SK-N-SH (cell line): ENCODE results near the gene SLC23A1. TPM values are rescaled to one million over a fixed set of nuclear protein-coding genes. Genes with fewer than 3 reads are reported as not detected.

Experiments
- CTCF ChIA-PET: fragments of 300-600, 350-600 bp; formaldehyde crosslinking; extraction: SDS; loops from one replicate; lab custom pipeline; 2021; lab: Yijun Ruan, JAX
- POLR2A ChIA-PET: fragments of 350-600 bp; sonication (Branson Sonifier 250); formaldehyde crosslinking; extraction: SDS; loops from one replicate; lab custom pipeline; 2020; ENCODE audit warnings: antibody characterized with exemption, inconsistent platforms; lab: Yijun Ruan, JAX
- DNase-seq: peaks from one replicate; pipeline ENCODE4 v3.0.0; 2012
- H2AFZ ChIP-seq: fragments of 200-600 bp; sonication (generic); 2 replicates; pipeline ENCODE4 v1.8.1; 2016; ENCODE audit warnings: antibody characterized with exemption, mild to moderate bottlenecking, low read depth
- H3F3A ChIP-seq: fragments of 200-600 bp; sonication (generic); replicated peaks from 2 replicates; pipeline ENCODE3; 2016; ENCODE audit warnings: antibody characterized with exemption, mild to moderate bottlenecking; ENCODE audit not compliant: insufficient read depth
- H3K27ac ChIP-seq, 2 experiments: fragments of 200-500 bp in 1 of 2; fragments of 200-600 bp in 1 of 2; sonication (Bioruptor generic) in 1 of 2; sonication (generic), shearing (Covaris generic) in 1 of 2; 2 replicates each; pipeline versions ENCODE4 v1.5.1 to v1.6.1; 2014 to 2016; ENCODE audit warnings: low read depth in 2 of 2, inconsistent platforms in 1 of 2, low read length in 1 of 2, mild to moderate bottlenecking in 1 of 2, mixed read lengths in 1 of 2
- H3K27me3 ChIP-seq: fragments of 200-600 bp; sonication (generic), shearing (Covaris generic); 2 replicates; pipeline ENCODE4 v1.6.1; 2016; ENCODE audit warnings: mixed run types; ENCODE audit not compliant: insufficient read depth
- H3K36me3 ChIP-seq, 2 experiments: fragments of 200-500 bp in 1 of 2; fragments of 200-600 bp in 1 of 2; sonication (Bioruptor generic) in 1 of 2; sonication (generic) in 1 of 2; replicated peaks in 1 of 2; 2 replicates each; pipeline versions ENCODE3 to v1.5.1; 2014 to 2016; ENCODE audit warnings: low read length in 1 of 2, mild to moderate bottlenecking in 1 of 2; ENCODE audit not compliant: insufficient read depth in 2 of 2, control insufficient read depth in 1 of 2
- H3K4me1 ChIP-seq, 2 experiments: fragments of 200-500 bp in 1 of 2; fragments of 200-600 bp in 1 of 2; sonication (Bioruptor generic) in 1 of 2; sonication (generic), shearing (Covaris generic) in 1 of 2; 2 replicates each; pipeline versions ENCODE4 v1.5.1 to v1.6.1; 2014 to 2016; ENCODE audit warnings: low read depth in 1 of 2, low read length in 1 of 2, mixed run types in 1 of 2; ENCODE audit not compliant: insufficient read depth in 2 of 2, control insufficient read depth in 1 of 2
- H3K4me2 ChIP-seq: fragments of 200-600 bp; sonication (generic), shearing (Covaris generic); 2 replicates; pipeline ENCODE4 v1.6.1; 2017; ENCODE audit warnings: mixed run types
- H3K4me3 ChIP-seq, 2 experiments: fragments of 200-500 bp in 1 of 2; fragments of 200-600 bp in 1 of 2; sonication (Bioruptor generic) in 1 of 2; sonication (generic), shearing (Covaris generic) in 1 of 2; 2 replicates each; pipeline versions ENCODE4 v1.5.1 to v1.8.1; 2014 to 2016; ENCODE audit warnings: low read depth in 2 of 2, inconsistent platforms in 1 of 2, low read length in 1 of 2, mild to moderate bottlenecking in 1 of 2, mixed read lengths in 1 of 2, moderate library complexity in 1 of 2
- H3K79me2 ChIP-seq: fragments of 200-600 bp; sonication (generic); 2 replicates; pipeline ENCODE4 v1.8.1; 2017; ENCODE audit warnings: mild to moderate bottlenecking; ENCODE audit not compliant: insufficient read depth
- H3K9ac ChIP-seq: fragments of 200-600 bp; sonication (generic); 2 replicates; pipeline ENCODE4 v1.6.1; 2017; ENCODE audit warnings: mixed run types
- H3K9me2 ChIP-seq: fragments of 200-600 bp; sonication (generic); 2 replicates; pipeline ENCODE4 v1.6.1; 2017; ENCODE audit warnings: mixed run types
- H3K9me3 ChIP-seq: fragments of 200-600 bp; sonication (generic); 2 replicates; pipeline ENCODE4 v1.6.1; 2017; ENCODE audit warnings: mixed run types, mild to moderate bottlenecking, moderate library complexity
- H4K20me1 ChIP-seq: fragments of 200-600 bp; sonication (generic); 2 replicates; pipeline ENCODE4 v1.6.1; 2017; ENCODE audit warnings: mild to moderate bottlenecking, mixed run types; ENCODE audit not compliant: insufficient read depth
- ELF1 ChIP-seq: IDR thresholded peaks from 2 replicates; pipeline ENCODE4 v1.4.0; 2012
- FOSL2 ChIP-seq: IDR thresholded peaks from 2 replicates; pipeline ENCODE4 v1.4.0; 2012; ENCODE audit warnings: low read depth, mild to moderate bottlenecking, moderate library complexity, borderline replicate concordance
- IRF3 ChIP-seq: fragments of 150-350 bp; IDR thresholded peaks from 2 replicates; pipeline ENCODE4 v1.6.1; 2016; ENCODE audit warnings: mild to moderate bottlenecking, low read depth, low read length
- MXI1 ChIP-seq: IDR thresholded peaks from 2 replicates; pipeline ENCODE4 v1.6.1; 2012; ENCODE audit warnings: mild to moderate bottlenecking, low read depth, low read length, improper control_type of control experiment
- POLR2AphosphoS5 ChIP-seq: IDR thresholded peaks from 2 replicates; pipeline ENCODE4 v1.6.1; 2012; ENCODE audit warnings: low read depth, low read length
- RFX5 ChIP-seq: IDR thresholded peaks from 2 replicates; pipeline ENCODE4 v1.6.1; 2012; ENCODE audit warnings: mild to moderate bottlenecking, improper control_type of control experiment, low read length
- TCF12 ChIP-seq: IDR thresholded peaks from 2 replicates; pipeline ENCODE4 v1.4.0; 2012
- TEAD4 ChIP-seq: IDR thresholded peaks from 2 replicates; pipeline ENCODE4 v1.4.0; 2012; ENCODE audit warnings: mild to moderate bottlenecking, borderline replicate concordance; ENCODE audit not compliant: insufficient read depth
- WGBS: methylation state at CpG from one replicate; pipeline ENCODE4 v1.1.6; 2017; ENCODE audit warnings: low lambda C conversion rate; 5-methylcytosine and 5-hydroxymethylcytosine counted together
- polyA plus RNA-seq, 3 experiments: library from polyadenylated mRNA; depleted of rRNA; stranded (reverse); fragments of >200 nt; gene quantifications; 2 replicates each; pipeline ENCODE4 v1.2.3, GENCODE V29; 2012
- TF ChIP-seq, protein P1 (sequence below): IDR thresholded peaks from 2 replicates; pipeline ENCODE4; 2012
- TF ChIP-seq, protein P2 (sequence below): fragments of 150-350 bp; IDR thresholded peaks from 2 replicates; pipeline ENCODE4 v1.6.1; 2017; ENCODE audit warnings: antibody characterized with exemption, low read length, low read depth, borderline replicate concordance

SLC23A1 gene
- polyA plus RNA-seq, 1 of the 3 experiments (the other 2 are of a cell fraction): not detected

DNA sequence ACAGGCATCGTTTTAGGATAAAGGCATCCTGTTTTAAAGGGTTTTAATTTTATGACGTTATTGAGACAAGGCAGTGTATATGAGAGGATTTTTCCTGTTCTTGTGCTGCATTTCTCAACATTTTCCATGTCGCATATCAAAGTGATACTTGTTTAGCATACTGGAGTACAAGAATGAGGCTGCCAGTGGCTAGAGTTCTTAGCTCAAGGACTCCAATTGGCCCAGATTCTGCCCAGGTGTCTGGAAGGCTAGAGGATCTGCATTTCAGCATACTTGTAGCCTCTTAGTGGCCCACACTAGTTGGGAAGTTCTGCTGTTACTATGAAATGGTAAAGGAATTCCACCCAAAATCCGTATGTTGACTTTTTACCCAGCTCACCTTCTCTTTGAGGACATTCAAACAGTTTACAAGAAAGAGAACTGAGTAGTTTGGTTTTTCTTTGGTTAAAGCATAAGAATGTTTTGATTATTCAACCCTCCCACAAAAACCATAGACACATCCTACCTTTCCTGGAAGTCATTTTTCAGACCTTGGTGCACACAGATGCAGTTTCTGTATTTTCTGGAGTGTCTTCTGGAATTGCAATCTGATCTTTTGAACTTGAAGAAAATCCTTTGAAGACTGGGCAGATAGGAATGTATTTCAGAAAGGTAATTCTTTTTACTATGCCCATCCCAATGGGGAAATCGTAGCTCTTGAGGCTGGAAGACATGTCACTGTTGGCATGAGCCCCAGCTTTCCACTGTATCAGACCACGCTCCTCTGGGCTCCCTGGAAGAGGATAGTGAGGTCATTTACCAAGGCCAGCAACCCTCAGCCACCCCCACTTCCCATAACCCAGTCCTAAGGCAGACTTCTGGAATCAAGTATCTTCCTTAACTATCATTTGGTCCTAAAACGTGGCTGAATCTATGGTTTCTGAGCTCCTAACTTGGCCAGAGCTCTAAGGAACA, 11.3 kb downstream of the SLC23A1 start:
- Histone ChIP-seq H3K9me3 (no peaks in the 10 kb centered on the region), H3K27ac (no peak overlapping the region), H4K20me1 (peaks cover 18% of the 10 kb centered on the region)
- 91% methylated on average over 7 of the region's 7 CpGs for WGBS
- TF ChIP-seq POLR2AphosphoS5 (0 out of 2 replicates have a peak, but pooled peaks have one; percentile 16), IRF3 (no peak)
- TF ChIP-seq, all 33 proteins: peak for 1
- Histone ChIP-seq H3K79me2 (peaks cover 13% of the 10 kb centered on the region; the same call in 1 of the 2 replicates), H3K4me3 (no peak overlapping the region), H3K9ac (no peak overlapping the region), H3K36me3 (peaks cover 23 to 39% of the 10 kb centered on the region in 2 experiments), H3F3A (peaks cover 51% of the 10 kb centered on the region), H3K4me1 (peaks cover 0 to 17% of the 10 kb centered on the region in 2 experiments; a peak in 2 of 4 replicates), H3K27me3 (no peaks in the 10 kb centered on the region), H2AFZ (no peak overlapping the region), H3K4me2 (no peak overlapping the region), H3K9me2 (no peaks in the 10 kb centered on the region)
- CTCF ChIA-PET: interaction anchor here (0.6 to 2.4 kb wide), 2 partner anchors 10 to 22 kb away, joined by 3 to 8 read pairs; partner anchors contain the start of gene SLC23A1
- DNase-seq: no peak
- POLR2A ChIA-PET: no interaction called here

DNA sequence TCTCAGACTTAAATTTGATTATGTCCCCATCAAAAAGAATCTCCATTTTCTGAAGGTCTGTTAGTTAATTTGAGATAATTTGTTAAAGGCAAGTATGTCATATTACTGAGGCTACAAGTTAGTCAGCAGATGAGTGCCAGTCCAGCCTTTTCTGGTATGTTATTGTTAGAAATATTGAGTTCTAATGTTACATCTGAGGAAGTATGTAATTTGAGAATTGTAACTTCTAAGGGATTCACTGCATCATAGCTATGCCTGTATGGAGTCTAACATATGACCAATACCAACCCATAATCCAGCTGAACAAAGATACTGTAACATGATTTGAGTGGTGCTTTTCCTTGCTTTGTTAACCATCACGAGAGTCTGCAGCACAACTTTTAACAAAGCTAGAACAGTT, 13.9 kb downstream of the SLC23A1 start:
- CTCF ChIA-PET: interaction anchor here (1.1 to 2.2 kb wide), 4 partner anchors 13 to 33 kb away, joined by 3 to 6 read pairs (median 4); partner anchors contain the start of gene PAIP2
- no peaks in the 10 kb centered on the region for H3K9me3 ChIP-seq
- H3K4me3 ChIP-seq: no peak overlapping the region
- TF ChIP-seq FOSL2: no peak
- no peak for TF ChIP-seq RFX5
- TF ChIP-seq, protein P1, sequence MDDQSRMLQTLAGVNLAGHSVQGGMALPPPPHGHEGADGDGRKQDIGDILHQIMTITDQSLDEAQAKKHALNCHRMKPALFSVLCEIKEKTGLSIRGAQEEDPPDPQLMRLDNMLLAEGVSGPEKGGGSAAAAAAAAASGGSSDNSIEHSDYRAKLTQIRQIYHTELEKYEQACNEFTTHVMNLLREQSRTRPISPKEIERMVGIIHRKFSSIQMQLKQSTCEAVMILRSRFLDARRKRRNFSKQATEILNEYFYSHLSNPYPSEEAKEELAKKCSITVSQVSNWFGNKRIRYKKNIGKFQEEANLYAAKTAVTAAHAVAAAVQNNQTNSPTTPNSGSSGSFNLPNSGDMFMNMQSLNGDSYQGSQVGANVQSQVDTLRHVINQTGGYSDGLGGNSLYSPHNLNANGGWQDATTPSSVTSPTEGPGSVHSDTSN: no peak
- TF ChIP-seq IRF3: no peak
- TF ChIP-seq TEAD4: no peak
- TF ChIP-seq MXI1: no peak
- peak; percentile 41; the same call in 1 of the 2 replicates for TF ChIP-seq TCF12
- TF ChIP-seq, protein P2, sequence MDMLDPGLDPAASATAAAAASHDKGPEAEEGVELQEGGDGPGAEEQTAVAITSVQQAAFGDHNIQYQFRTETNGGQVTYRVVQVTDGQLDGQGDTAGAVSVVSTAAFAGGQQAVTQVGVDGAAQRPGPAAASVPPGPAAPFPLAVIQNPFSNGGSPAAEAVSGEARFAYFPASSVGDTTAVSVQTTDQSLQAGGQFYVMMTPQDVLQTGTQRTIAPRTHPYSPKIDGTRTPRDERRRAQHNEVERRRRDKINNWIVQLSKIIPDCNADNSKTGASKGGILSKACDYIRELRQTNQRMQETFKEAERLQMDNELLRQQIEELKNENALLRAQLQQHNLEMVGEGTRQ: no peak
- TF ChIP-seq ELF1: no peak
- peak overlapping the region; percentile 34; the same call in 1 of the 2 replicates for H3K4me2 ChIP-seq
- H3K9me2 ChIP-seq: no peaks in the 10 kb centered on the region
- H3K36me3 ChIP-seq: peaks cover 39 to 58% of the 10 kb centered on the region in 2 experiments
- peaks cover 0 to 15% of the 10 kb centered on the region in 2 experiments; a peak in 2 of 4 replicates for H3K4me1 ChIP-seq
- H3K9ac ChIP-seq: peak overlapping the region; percentile 4; the same call in 1 of the 2 replicates
- peaks cover 14% of the 10 kb centered on the region for H4K20me1 ChIP-seq
- peak overlapping the region; percentile 30 to 76; a peak in 3 of 4 replicates for H3K27ac ChIP-seq
- H2AFZ ChIP-seq: no peak overlapping the region
- DNase-seq: no peak
- WGBS: 79% methylated on average over 1 of the region's 1 CpG
- H3K79me2 ChIP-seq: peaks cover 20% of the 10 kb centered on the region
- POLR2A ChIA-PET: no interaction called here
- H3F3A ChIP-seq: peaks cover 59% of the 10 kb centered on the region
- H3K27me3 ChIP-seq: no peaks in the 10 kb centered on the region
